Upper lobe of right lung (tissue), 1 donor: Measurements from ENCODE around the gene BNC2. TPM values are rescaled to one million over a fixed set of nuclear protein-coding genes. Genes with fewer than 3 reads are reported as not detected.
A peak's percentile ranks its signal among the peaks of the same experiment; 100 is the strongest.

Experiments
- ATAC-seq: fragments of 200-7000 bp; cut with Tn5 transposase; one replicate; pipeline ENCODE4 v1.9.1; 2020; ENCODE audit warnings: mild to moderate bottlenecking, moderate library complexity
- DNase-seq: peaks from one replicate; pipeline ENCODE4 v3.0.0-alpha.2; 2020
- H3K27ac ChIP-seq: fragments of 200-600 bp; one replicate; pipeline ENCODE4 v1.8.0; 2022
- H3K27me3 ChIP-seq: fragments of 200-600 bp; one replicate; pipeline ENCODE4 v1.8.0; 2022; ENCODE audit warnings: mild to moderate bottlenecking
- H3K36me3 ChIP-seq: fragments of 200-600 bp; one replicate; pipeline ENCODE4 v1.8.0; 2022
- H3K4me1 ChIP-seq: fragments of 200-600 bp; one replicate; pipeline ENCODE4 v1.8.0; 2022
- H3K4me3 ChIP-seq: fragments of 200-600 bp; one replicate; pipeline ENCODE4 v1.8.0; 2022; ENCODE audit warnings: mild to moderate bottlenecking
- H3K9me3 ChIP-seq: fragments of 200-600 bp; one replicate; pipeline ENCODE4 v1.8.0; 2022
- CTCF ChIP-seq: fragments of 200-600 bp; IDR thresholded peaks from one replicate; pipeline ENCODE4 v1.8.0; 2022; ENCODE audit warnings: antibody characterized with exemption
- intact Hi-C: fragments of 100-400 bp; cut with DNase I; formaldehyde crosslinking; loops from one replicate; pipeline ENCODE4 v1.11.0; 2022
- total RNA-seq: library from RNA; stranded (reverse); fragmentation: NEBNext Ultra II Directional; extraction: Animal tissue kit (Norgen Biotek cat#: 25700); gene quantifications from one replicate; pipeline ENCODE4 v1.2.1, GENCODE V29; 2021
- donor health status: DM: no; HTN: yes; CAD: no; lungs with severe emphysema.

The BNC2 gene
- total RNA-seq, 1 donor from 2014 or later, result 18.1 TPM

- DNase-seq, result no peak
- no peak for ATAC-seq
- no peak overlapping the region for H3K4me3 ChIP-seq
- H3K9me3 ChIP-seq, result no peaks in the 10 kb centered on the region
- no peaks in the 10 kb centered on the region for H3K27me3 ChIP-seq
- no peak overlapping the region for H3K27ac ChIP-seq
- no peak for TF ChIP-seq CTCF
- intact Hi-C loops, result no loop called here
- no peaks in the 10 kb centered on the region for H3K4me1 ChIP-seq
- H3K36me3 ChIP-seq, result no peaks in the 10 kb centered on the region
These were observed 483.1 kb downstream of the BNC2 start for GRCh38 chr9:16387382-16387781.

GRCh38 chr9:16386827-16387077 is 483.7 kb downstream of the BNC2 start:
- DNase-seq (no peak), ATAC-seq (no peak)
- intact Hi-C loops, result no loop called here
- H3K4me1 ChIP-seq, result no peaks in the 10 kb centered on the region
- H3K36me3 ChIP-seq, result no peaks in the 10 kb centered on the region
- no peaks in the 10 kb centered on the region for H3K9me3 ChIP-seq
- H3K4me3 ChIP-seq, result no peak overlapping the region
- no peak for TF ChIP-seq CTCF
- H3K27me3 ChIP-seq, result no peaks in the 10 kb centered on the region
- H3K27ac ChIP-seq, result no peak overlapping the region

GRCh38 chr9:16386007-16386826 is 484.3 kb downstream of the BNC2 start:
- no peaks in the 10 kb centered on the region for H3K36me3 ChIP-seq
- ATAC-seq, result peak; percentile 65
- no peak for TF ChIP-seq CTCF
- DNase-seq, result no peak
- no peaks in the 10 kb centered on the region for H3K27me3 ChIP-seq
- no peak overlapping the region for H3K27ac ChIP-seq
- intact Hi-C loops, result no loop called here
- H3K9me3 ChIP-seq, result no peaks in the 10 kb centered on the region
- no peaks in the 10 kb centered on the region for H3K4me1 ChIP-seq
- no peak overlapping the region for H3K4me3 ChIP-seq

GRCh38 chr9:16385590-16385989 is 484.9 kb downstream of the BNC2 start:
- ATAC-seq, result no peak
- Histone ChIP-seq H3K9me3 (no peaks in the 10 kb centered on the region), H3K27me3 (no peaks in the 10 kb centered on the region), H3K27ac (no peak overlapping the region), H3K36me3 (no peaks in the 10 kb centered on the region), H3K4me3 (no peak overlapping the region), H3K4me1 (no peaks in the 10 kb centered on the region)
- intact Hi-C loops, result no loop called here
- DNase-seq, result no peak
- no peak for TF ChIP-seq CTCF

GRCh38 chr9:16384993-16385392 is 485.5 kb downstream of the BNC2 start:
- intact Hi-C loops, result no loop called here
- DNase-seq (no peak), ATAC-seq (no peak)
- no peaks in the 10 kb centered on the region for H3K4me1 ChIP-seq
- H3K36me3 ChIP-seq, result no peaks in the 10 kb centered on the region
- H3K4me3 ChIP-seq, result no peak overlapping the region
- H3K9me3 ChIP-seq, result no peaks in the 10 kb centered on the region
- TF ChIP-seq CTCF, result no peak
- no peak overlapping the region for H3K27ac ChIP-seq
- H3K27me3 ChIP-seq, result no peaks in the 10 kb centered on the region

- Histone ChIP-seq H3K36me3 (no peaks in the 10 kb centered on the region), H3K27me3 (no peaks in the 10 kb centered on the region), H3K9me3 (no peaks in the 10 kb centered on the region), H3K27ac (no peak overlapping the region), H3K4me1 (no peaks in the 10 kb centered on the region), H3K4me3 (no peak overlapping the region)
- TF ChIP-seq CTCF, result no peak
- intact Hi-C loops, result no loop called here
- DNase-seq (no peak), ATAC-seq (no peak)
These were observed 493.2 kb downstream of the BNC2 start for GRCh38 chr9:16377311-16377710.
